Ovary (tissue), 3 donors: ENCODE measurements around the gene SEMA4C.

Experiments
- CTCF ChIP-seq, 3 donors: fragments of 450-650 bp in 2 of 3; fragments of 200-600 bp in 1 of 3; IDR thresholded peaks; one replicate each; pipeline versions ENCODE4 v1.5.1 to v1.8.0; 2016 to 2022; ENCODE audit warnings: antibody characterized with exemption in 3 of 3, mild to moderate bottlenecking in 1 of 3
- EP300 ChIP-seq: sonication (generic); formaldehyde crosslinking; IDR thresholded peaks from one replicate; pipeline ENCODE4 v1.6.1; 2017; ENCODE audit warnings: antibody characterized with exemption
- POLR2A ChIP-seq: fragments of 450-650 bp; IDR thresholded peaks from one replicate; pipeline ENCODE4 v1.6.1; 2017; ENCODE audit warnings: antibody characterized with exemption, mild to moderate bottlenecking, moderate library complexity
- donor health status: DM: no; HTN: no; CAD: no.

GRCh38 chr2:96875498-96876268 lies 5.8 kb upstream of the SEMA4C start:
- no peak for TF ChIP-seq EP300
- no peak for TF ChIP-seq POLR2A
- TF ChIP-seq CTCF (IDR thresholded peaks at IDR 0.05): no peak
